Activated CD8-positive, alpha-beta T cell treated with anti-CD3 and anti-CD28 coated beads, Interleukin-2, amount 10 ng/mL, durations not matched to agents 7 days and 5 days (primary cell): ENCODE measurements around the gene TPPP2. TPM values are rescaled to one million over a fixed set of nuclear protein-coding genes. Genes with fewer than 3 reads are reported as not detected.
"Not testable (repeated sequence)": the region's sequence is repeated elsewhere in the genome, so short reads cannot be mapped to it uniquely, and the experiment has no call there.

Experiments used
- ATAC-seq: fragments of 150-1000 bp; cut with Tn5 transposase; one replicate; pipeline ENCODE4 v1.10.0; 2021; ENCODE audit warnings: moderate library complexity
- CTCF ChIA-PET: fragments of 350-600 bp; sonication (Branson Sonifier 250); formaldehyde crosslinking; loops from one replicate; lab custom pipeline; 2021; ENCODE audit warnings: antibody characterized with exemption; lab: Charles Lee
- POLR2A ChIA-PET: fragments of 350-600 bp; sonication (Branson Sonifier 250); formaldehyde crosslinking; loops from one replicate; lab custom pipeline; 2021; ENCODE audit warnings: antibody characterized with exemption; lab: Charles Lee
- DNase-seq: peaks from one replicate; pipeline ENCODE4 v3.0.0-alpha.2; 2020
- H3K27ac Mint-ChIP-seq: one replicate; pipeline ENCODE4 v1.8.0; 2021; ENCODE audit warnings: mild to moderate bottlenecking, mixed read lengths
- H3K27me3 Mint-ChIP-seq: one replicate; pipeline ENCODE4 v1.8.0; 2021; ENCODE audit warnings: low read depth, mixed read lengths
- H3K36me3 Mint-ChIP-seq: one replicate; pipeline ENCODE4 v1.8.0; 2021; ENCODE audit warnings: low read depth, mixed read lengths
- H3K4me1 Mint-ChIP-seq: one replicate; pipeline ENCODE4 v1.8.0; 2021; ENCODE audit warnings: low read depth, mixed read lengths
- H3K4me3 Mint-ChIP-seq: one replicate; pipeline ENCODE4 v1.8.0; 2021; ENCODE audit warnings: mild to moderate bottlenecking, mixed read lengths
- H3K9me3 Mint-ChIP-seq: one replicate; pipeline ENCODE4 v1.8.0; 2022; ENCODE audit warnings: mixed read lengths; ENCODE audit not compliant: insufficient read depth
- total RNA-seq, 2 experiments: library from RNA; stranded (reverse); gene quantifications; one replicate each; pipeline ENCODE4 v1.2.3, GENCODE V29; 2021

TPPP2 gene
- total RNA-seq, 2 experiments from 2014 or later: not detected

GRCh38 chr14:20997564-20997963 lies 32.5 kb upstream of the TPPP2 start:
- Mint-ChIP-seq H3K27ac (no peak overlapping the region), H3K27me3 (no peaks in the 10 kb centered on the region), H3K4me3 (no peak overlapping the region), H3K36me3 (peaks cover 46% of the 10 kb centered on the region), H3K9me3 (no peaks in the 10 kb centered on the region), H3K4me1 (peaks cover 15% of the 10 kb centered on the region)
- ChIA-PET POLR2A (interaction anchor here (0.5 kb wide), 1 partner anchor 9 kb away, joined by 4 read pairs; no protein-coding TSS in a partner anchor), CTCF (interaction anchor here (1.0 to 11.9 kb wide), 5 partner anchors 8 to 108 kb away, joined by 3 to 126 read pairs (median 13); no protein-coding TSS in a partner anchor)
- DNase-seq: no peak
- no peak for ATAC-seq

GRCh38 chr14:20998139-20998538 lies 31.9 kb upstream of the TPPP2 start:
- POLR2A ChIA-PET: no interaction called here
- ATAC-seq: no peak
- Mint-ChIP-seq H3K27me3 (no peaks in the 10 kb centered on the region), H3K36me3 (peaks cover 42% of the 10 kb centered on the region), H3K9me3 (no peaks in the 10 kb centered on the region), H3K4me3 (no peak overlapping the region), H3K4me1 (peaks cover 13% of the 10 kb centered on the region), H3K27ac (peak overlapping the region; percentile 51)
- no peak for DNase-seq
- CTCF ChIA-PET: interaction anchor here (1.2 to 11.9 kb wide), 4 partner anchors 17 to 107 kb away, joined by 3 to 126 read pairs (median 16); no protein-coding TSS in a partner anchor

GRCh38 chr14:20998674-20999366 lies 31.2 kb upstream of the TPPP2 start, which contains the start of gene SLC39A2:
Gene SLC39A2, plus strand, starts transcription at chr14:20999293. Its CDS starts 154 bp downstream, at chr14:20999447.
- H3K4me3 Mint-ChIP-seq: no peak within 1 kb of the TSS
- H3K9me3 Mint-ChIP-seq: no peaks in the 10 kb centered on the region
- ATAC-seq: peak; percentile 20
- ChIA-PET CTCF (interaction anchor here (1.2 to 11.9 kb wide), 4 partner anchors 17 to 106 kb away, joined by 3 to 126 read pairs (median 16); no protein-coding TSS in a partner anchor), POLR2A (no interaction called here)
- H3K27me3 Mint-ChIP-seq: no peaks in the 10 kb centered on the region
- H3K27ac Mint-ChIP-seq: peak within 1 kb of the TSS; percentile 51
- H3K4me1 Mint-ChIP-seq: peaks cover 12% of the 10 kb centered on the region
- no peak for DNase-seq
- peaks cover 39% of the 10 kb centered on the region for H3K36me3 Mint-ChIP-seq

GRCh38 chr14:20999591-20999990 lies 30.4 kb upstream of the TPPP2 start:
- H3K9me3 Mint-ChIP-seq: no peaks in the 10 kb centered on the region
- ChIA-PET POLR2A (no interaction called here), CTCF (interaction anchor here (11.9 kb wide), 1 partner anchor 16 kb away, joined by 126 read pairs; no protein-coding TSS in a partner anchor)
- H3K27ac Mint-ChIP-seq: no peak overlapping the region
- H3K27me3 Mint-ChIP-seq: no peaks in the 10 kb centered on the region
- no peak for DNase-seq
- no peak overlapping the region for H3K4me3 Mint-ChIP-seq
- H3K36me3 Mint-ChIP-seq: peaks cover 33% of the 10 kb centered on the region
- ATAC-seq: no peak
- peaks cover 12% of the 10 kb centered on the region for H3K4me1 Mint-ChIP-seq

- Mint-ChIP-seq H3K4me1 (peaks cover 12% of the 10 kb centered on the region), H3K36me3 (peaks cover 17% of the 10 kb centered on the region), H3K27me3 (no peaks in the 10 kb centered on the region), H3K4me3 (no peak overlapping the region), H3K27ac (no peak overlapping the region), H3K9me3 (no peaks in the 10 kb centered on the region)
- DNase-seq (no peak), ATAC-seq (no peak)
- ChIA-PET CTCF (interaction anchor here (1.0 to 11.9 kb wide), 4 partner anchors 10 to 104 kb away, joined by 3 to 126 read pairs (median 4); no protein-coding TSS in a partner anchor), POLR2A (no interaction called here)
Measured at GRCh38 chr14:21001218-21001617, 28.8 kb upstream of the TPPP2 start.

GRCh38 chr14:21003788-21004346 lies 26.1 kb upstream of the TPPP2 start:
- no peaks in the 10 kb centered on the region for H3K4me1 Mint-ChIP-seq
- POLR2A ChIA-PET: no interaction called here
- ATAC-seq (no peak), DNase-seq (no peak)
- no peak overlapping the region for H3K4me3 Mint-ChIP-seq
- CTCF ChIA-PET: interaction anchor here (0.9 to 11.9 kb wide), 6 partner anchors 9 to 101 kb away, joined by 3 to 126 read pairs (median 9); no protein-coding TSS in a partner anchor
- H3K27ac Mint-ChIP-seq: no peak overlapping the region
- no peaks in the 10 kb centered on the region for H3K27me3 Mint-ChIP-seq
- no peaks in the 10 kb centered on the region for H3K36me3 Mint-ChIP-seq
- H3K9me3 Mint-ChIP-seq: no peaks in the 10 kb centered on the region

GRCh38 chr14:21009721-21010120 lies 20.3 kb upstream of the TPPP2 start:
- not testable (repeated sequence) for H3K36me3 Mint-ChIP-seq, H3K27ac Mint-ChIP-seq, H3K4me1 Mint-ChIP-seq, H3K9me3 Mint-ChIP-seq, ATAC-seq, DNase-seq, H3K4me3 Mint-ChIP-seq
- CTCF ChIA-PET: interaction anchor here (7.7 to 9.2 kb wide), 2 partner anchors 85 to 94 kb away, joined by 138 to 193 read pairs; partner anchors contain the start of gene TMEM253
- POLR2A ChIA-PET: interaction anchor here (0.7 kb wide), 1 partner anchor 146 kb away, joined by 3 read pairs; no protein-coding TSS in a partner anchor
- H3K27me3 Mint-ChIP-seq: peaks cover 18% of the 10 kb centered on the region

- ATAC-seq: no peak
- ChIA-PET CTCF (interaction anchor here (1.4 to 9.2 kb wide), 4 partner anchors 30 to 92 kb away, joined by 4 to 193 read pairs (median 155); partner anchors contain the start of genes RNASE7 and TMEM253), POLR2A (no interaction called here)
- no peak for DNase-seq
- Mint-ChIP-seq H3K27ac (no peak overlapping the region), H3K4me1 (no peaks in the 10 kb centered on the region), H3K4me3 (no peak overlapping the region), H3K9me3 (no peaks in the 10 kb centered on the region), H3K36me3 (no peaks in the 10 kb centered on the region), H3K27me3 (peaks cover 21% of the 10 kb centered on the region)
Measured at GRCh38 chr14:21011136-21011535, 18.9 kb upstream of the TPPP2 start.

GRCh38 chr14:21014761-21015190 lies 15.2 kb upstream of the TPPP2 start:
- no peaks in the 10 kb centered on the region for H3K36me3 Mint-ChIP-seq
- ATAC-seq: peak; percentile 80
- ChIA-PET POLR2A (interaction anchor here (1.0 to 1.5 kb wide), 2 partner anchors 25 to 89 kb away, joined by 3 to 6 read pairs; no protein-coding TSS in a partner anchor), CTCF (interaction anchor here (0.6 to 9.2 kb wide), 40 partner anchors 9 to 953 kb away, joined by 3 to 193 read pairs (median 6); partner anchors contain the start of genes ARHGEF40, NDRG2, OR5AU1 and RNASE13)
- peak; percentile 82 for DNase-seq
- H3K27me3 Mint-ChIP-seq: peaks cover 21% of the 10 kb centered on the region
- H3K9me3 Mint-ChIP-seq: no peaks in the 10 kb centered on the region
- no peaks in the 10 kb centered on the region for H3K4me1 Mint-ChIP-seq
- no peak overlapping the region for H3K4me3 Mint-ChIP-seq
- no peak overlapping the region for H3K27ac Mint-ChIP-seq

GRCh38 chr14:21015312-21015711 lies 14.7 kb upstream of the TPPP2 start:
- DNase-seq (no peak), ATAC-seq (no peak)
- POLR2A ChIA-PET: interaction anchor here (1.0 to 1.5 kb wide), 2 partner anchors 25 to 89 kb away, joined by 3 to 6 read pairs; no protein-coding TSS in a partner anchor
- H3K4me1 Mint-ChIP-seq: no peaks in the 10 kb centered on the region
- CTCF ChIA-PET: interaction anchor here (0.9 to 9.2 kb wide), 36 partner anchors 8 to 287 kb away, joined by 3 to 193 read pairs (median 8); partner anchors contain the start of genes ARHGEF40, NDRG2, RNASE13 and RNASE7
- no peaks in the 10 kb centered on the region for H3K36me3 Mint-ChIP-seq
- peaks cover 21% of the 10 kb centered on the region for H3K27me3 Mint-ChIP-seq
- H3K27ac Mint-ChIP-seq: no peak overlapping the region
- H3K4me3 Mint-ChIP-seq: no peak overlapping the region
- no peaks in the 10 kb centered on the region for H3K9me3 Mint-ChIP-seq

GRCh38 chr14:21016413-21017190 lies 13.4 kb upstream of the TPPP2 start:
- ChIA-PET POLR2A (no interaction called here), CTCF (interaction anchor here (2.5 to 9.2 kb wide), 8 partner anchors 15 to 87 kb away, joined by 22 to 193 read pairs (median 122); partner anchors contain the start of genes RNASE13, RNASE7, SLC39A2 and TMEM253)
- Mint-ChIP-seq H3K4me3 (no peak overlapping the region), H3K4me1 (no peaks in the 10 kb centered on the region), H3K27ac (no peak overlapping the region), H3K27me3 (peaks cover 15% of the 10 kb centered on the region), H3K9me3 (no peaks in the 10 kb centered on the region), H3K36me3 (no peaks in the 10 kb centered on the region)
- ATAC-seq: no peak
- no peak for DNase-seq
